Heart right ventricle (tissue), 16 donors: ENCODE results near the gene ARL13B. TPM values are rescaled to one million over a fixed set of nuclear protein-coding genes. Genes with fewer than 3 reads are reported as not detected.

Source experiments
- ATAC-seq, 8 donors: fragments of 200-7000 bp; cut with Tn5 transposase; one replicate each; pipeline ENCODE4 v1.9.1; 2020; ENCODE audit warnings: mild to moderate bottlenecking in 8 of 8, moderate library complexity in 8 of 8, moderate number of reproducible peaks in 1 of 8
- DNase-seq, 2 donors: peaks; one replicate each; pipeline ENCODE4 v3.0.0-alpha.2; 2020
- H3K27ac ChIP-seq, 10 donors: fragments of 200-600 bp; sonication (generic) in 2 of 10; one replicate each; pipeline versions ENCODE4 v1.5.0 to v1.8.0; 2020 to 2022; ENCODE audit warnings: mild to moderate bottlenecking in 3 of 10
- H3K27me3 ChIP-seq, 7 donors: fragments of 200-600 bp; one replicate each; pipeline ENCODE4 v1.8.0; 2021 to 2022; ENCODE audit warnings: mild to moderate bottlenecking in 2 of 7
- H3K36me3 ChIP-seq, 9 donors: fragments of 200-600 bp; sonication (generic) in 1 of 9; one replicate each; pipeline versions ENCODE4 v1.5.0 to v1.8.0; 2020 to 2022; ENCODE audit warnings: mild to moderate bottlenecking in 2 of 9
- H3K4me1 ChIP-seq, 9 donors: fragments of 200-600 bp; sonication (generic) in 1 of 9; one replicate each; pipeline versions ENCODE4 v1.5.0 to v1.8.0; 2020 to 2022; ENCODE audit warnings: mild to moderate bottlenecking in 4 of 9
- H3K4me3 ChIP-seq, 10 donors: fragments of 200-600 bp; sonication (generic) in 2 of 10; one replicate each; pipeline versions ENCODE4 v1.5.0 to v1.8.0; 2020 to 2022; ENCODE audit warnings: mild to moderate bottlenecking in 7 of 10, moderate library complexity in 2 of 10
- H3K9me3 ChIP-seq, 11 donors: fragments of 200-600 bp in 10 of 11; sonication (generic) in 2 of 11; one replicate each; pipeline versions ENCODE4 v1.5.0 to v1.8.0; 2013 to 2022; ENCODE audit warnings: mild to moderate bottlenecking in 2 of 11, control low read depth in 1 of 11, moderate library complexity in 1 of 11
- WGBS, 2 donors: extraction: QIAGEN DNeasy Blood & Tissue Kit; methylation state at CpG; one replicate each; pipeline ENCODE4 v1.1.7; 2013; ENCODE audit warnings: inconsistent platforms in 1 of 2; 5-methylcytosine and 5-hydroxymethylcytosine counted together
- intact Hi-C, 10 donors: fragments of 100-400 bp; cut with DNase I; formaldehyde crosslinking; loops; one replicate each; pipeline versions ENCODE4 v1.11.1 to v1.14.2; 2022
- polyA plus RNA-seq, 2 donors: library from polyadenylated mRNA; stranded (reverse); fragments of 200-250 nt; gene quantifications; one replicate each; pipeline ENCODE4 v1.2.3, GENCODE V29; 2013
- total RNA-seq, 10 donors: library from RNA; stranded (reverse); fragmentation: NEBNext Ultra II Directional in 3 of 10; extraction: Animal tissue kit (Norgen Biotek cat#: 25700) in 3 of 10; gene quantifications; one replicate each; pipeline versions ENCODE4 v1.2.1 to v1.2.4, GENCODE V29; 2021 to 2023
- TF ChIP-seq, protein P1 (sequence below), 9 donors: fragments of 200-600 bp; sonication (generic) in 2 of 9; IDR thresholded peaks; one replicate each; pipeline versions ENCODE4 v1.5.0 to v1.8.0; 2021 to 2022; ENCODE audit warnings: antibody characterized with exemption in 9 of 9, mild to moderate bottlenecking in 5 of 9, moderate library complexity in 1 of 9
- donor health status: Arrhythmogenic right ventricular cardiomyopathy.
- donor health status: ischemic (EF 13 %, LVEDD 7.1; RV severe dilation, severe dysfunction).
- donor health status: healthy with polysubstance abuse.
- donor health status: DM: no; HTN: yes; CAD: no.
- donor health status: DM: no; HTN: no; CAD: no.
- donor health status: ischemic (EF 25% LVEDD 6.9; RV normal size, moderate dysfunction).
- donor health status: ischemic (EF 25% LVEDD 5.7; RV mildly dilated, moderate dysfunction).
- donor health status: healthy.
- donor health status: DM: yes; HTN: yes; CAD: no.
- donor health status: Ischemic cardiomyopathy.
- donor health status: ischemic (EF 35%, LVEDD 5.7; RV mildly dilated, moderate dysfunction).
- donor health status: nonischemic (EF 11% LVEDD 7.7; RV severe dilation, severe dysfunction).
- donor health status: DM: yes; HTN: yes; CAD: no.
- donor health status: PGD.
- donor health status: ischemic (EF 29% LVEDD 5.4; RV normal size, mild dysfunction).
- donor health status: nonischemic (EF 23%, LVEDD 6.1; RV moderate dilation, normal function).

Gene ARL13B
- total and polyA plus RNA-seq, 12 donors, result 2.2 to 7.4 (median 4.3) TPM

GRCh38 chr3:93988283-93988682 lies 8.3 kb downstream of the ARL13B start:
- ATAC-seq, result no peak
- Histone ChIP-seq H3K27ac (peak overlapping the region in 1 of 10 donors; percentile 23), H3K36me3 (no peaks in the 10 kb centered on the region), H3K27me3 (no peaks in the 10 kb centered on the region), H3K4me3 (no peak overlapping the region), H3K4me1 (peaks cover 0 to 19% (median 6%) of the 10 kb centered on the region in 9 donors), H3K9me3 (no peaks in the 10 kb centered on the region)
- DNase-seq, result no peak
- intact Hi-C loops, result no loop called here
- TF ChIP-seq, protein P1, sequence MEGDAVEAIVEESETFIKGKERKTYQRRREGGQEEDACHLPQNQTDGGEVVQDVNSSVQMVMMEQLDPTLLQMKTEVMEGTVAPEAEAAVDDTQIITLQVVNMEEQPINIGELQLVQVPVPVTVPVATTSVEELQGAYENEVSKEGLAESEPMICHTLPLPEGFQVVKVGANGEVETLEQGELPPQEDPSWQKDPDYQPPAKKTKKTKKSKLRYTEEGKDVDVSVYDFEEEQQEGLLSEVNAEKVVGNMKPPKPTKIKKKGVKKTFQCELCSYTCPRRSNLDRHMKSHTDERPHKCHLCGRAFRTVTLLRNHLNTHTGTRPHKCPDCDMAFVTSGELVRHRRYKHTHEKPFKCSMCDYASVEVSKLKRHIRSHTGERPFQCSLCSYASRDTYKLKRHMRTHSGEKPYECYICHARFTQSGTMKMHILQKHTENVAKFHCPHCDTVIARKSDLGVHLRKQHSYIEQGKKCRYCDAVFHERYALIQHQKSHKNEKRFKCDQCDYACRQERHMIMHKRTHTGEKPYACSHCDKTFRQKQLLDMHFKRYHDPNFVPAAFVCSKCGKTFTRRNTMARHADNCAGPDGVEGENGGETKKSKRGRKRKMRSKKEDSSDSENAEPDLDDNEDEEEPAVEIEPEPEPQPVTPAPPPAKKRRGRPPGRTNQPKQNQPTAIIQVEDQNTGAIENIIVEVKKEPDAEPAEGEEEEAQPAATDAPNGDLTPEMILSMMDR (IDR thresholded peaks at IDR 0.05), result no peak

DNA sequence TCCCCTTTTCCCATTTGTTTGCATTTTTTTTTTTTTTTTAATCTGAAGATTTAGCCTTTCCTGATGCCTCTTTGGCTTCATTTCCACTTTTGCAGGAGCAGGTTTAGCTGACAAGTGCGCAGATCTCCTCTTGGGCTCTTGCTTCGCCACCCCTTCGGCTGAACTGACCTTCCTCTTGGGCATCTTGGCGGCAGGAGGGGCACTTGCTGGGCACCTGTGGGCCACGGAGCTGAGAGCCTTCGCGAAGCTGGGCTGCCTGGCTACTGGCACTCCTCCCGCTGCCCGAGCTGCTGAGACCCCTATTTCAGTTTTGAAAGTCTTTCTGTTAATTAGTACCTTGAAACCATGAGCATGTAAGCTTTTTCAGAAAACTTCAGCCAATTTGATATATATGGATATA lies 8.8 kb downstream of the ARL13B start:
- DNase-seq (no peak), ATAC-seq (no peak)
- TF ChIP-seq, protein P1 (IDR thresholded peaks at IDR 0.05), result no peak
- H3K4me1 ChIP-seq, result peaks cover 0 to 19% (median 6%) of the 10 kb centered on the region in 9 donors
- peak overlapping the region in 1 of 10 donors; percentile 23 for H3K27ac ChIP-seq
- H3K27me3 ChIP-seq, result no peaks in the 10 kb centered on the region
- 94% methylated on average over 9 of the region's 9 CpGs for WGBS, 2 donors
- no peaks in the 10 kb centered on the region for H3K36me3 ChIP-seq
- intact Hi-C loops, result no loop called here
- no peaks in the 10 kb centered on the region for H3K9me3 ChIP-seq
- H3K4me3 ChIP-seq, result no peak overlapping the region

DNA sequence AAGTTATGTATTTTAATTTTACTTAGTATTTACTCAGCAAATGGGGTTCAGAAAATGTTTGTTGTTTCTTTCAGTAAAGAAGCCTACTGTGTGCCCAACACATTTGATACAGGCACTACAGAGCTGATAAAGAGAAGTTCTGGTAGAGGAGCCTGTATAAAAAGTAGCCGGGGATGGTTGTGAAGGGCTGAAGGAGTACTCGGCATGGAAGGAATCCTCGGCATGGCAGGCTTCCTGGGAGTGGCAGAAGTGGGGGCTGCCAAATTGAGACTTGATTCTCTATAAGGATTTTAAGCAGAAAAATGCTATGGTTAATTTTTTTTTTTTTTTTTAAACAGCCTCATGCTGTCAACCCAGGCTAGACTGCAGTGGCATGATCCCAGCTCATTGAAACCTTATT lies 9.3 kb downstream of the ARL13B start:
- 69 to 70% methylated on average over 3 of the region's 3 CpGs for WGBS, 2 donors
- intact Hi-C loops, result no loop called here
- TF ChIP-seq, protein P1 (IDR thresholded peaks at IDR 0.05), result no peak
- Histone ChIP-seq H3K4me3 (no peak overlapping the region), H3K4me1 (peaks cover 0 to 19% (median 6%) of the 10 kb centered on the region in 9 donors), H3K36me3 (no peaks in the 10 kb centered on the region), H3K27ac (no peak overlapping the region), H3K27me3 (no peaks in the 10 kb centered on the region), H3K9me3 (no peaks in the 10 kb centered on the region)
- ATAC-seq, result peak in 1 of 8 donors; percentile 39
- no peak for DNase-seq

DNA sequence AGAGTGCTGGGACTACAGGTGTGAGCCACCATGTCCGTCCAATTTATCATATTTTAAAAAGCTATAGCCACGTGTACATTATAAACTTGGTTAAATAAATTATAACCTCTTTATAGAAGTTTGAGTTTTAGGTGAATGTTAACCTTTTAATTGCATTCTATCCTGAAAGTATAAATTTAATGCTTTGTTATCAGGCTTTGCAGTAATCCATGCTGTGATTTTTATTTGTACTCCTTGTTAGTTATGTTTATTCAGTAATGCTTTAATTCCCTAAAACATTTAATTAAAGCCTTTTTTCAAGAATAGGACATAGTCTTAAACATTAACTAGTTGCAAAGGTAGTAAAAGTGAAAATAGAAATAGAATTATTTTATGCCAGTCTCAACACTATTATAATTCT lies 11.7 kb downstream of the ARL13B start:
- WGBS, 2 donors, result 90 to 91% methylated on average over 2 of the region's 2 CpGs
- Histone ChIP-seq H3K27me3 (no peaks in the 10 kb centered on the region), H3K27ac (no peak overlapping the region), H3K4me1 (peaks cover 0 to 19% (median 6%) of the 10 kb centered on the region in 9 donors), H3K9me3 (no peaks in the 10 kb centered on the region), H3K4me3 (no peak overlapping the region), H3K36me3 (peaks cover 0 to 3% (median 0%) of the 10 kb centered on the region in 9 donors)
- intact Hi-C loops, result no loop called here
- TF ChIP-seq, protein P1 (IDR thresholded peaks at IDR 0.05), result no peak
- no peak for ATAC-seq
- no peak for DNase-seq
